Endothelial cell of hepatic sinusoid (primary cell): ENCODE data around the gene ATXN7L3.
"Not testable (repeated sequence)": the region's sequence is repeated elsewhere in the genome, so short reads cannot be mapped to it uniquely, and the experiment has no call there.

Experiments used
- in situ Hi-C: cut with HindIII; loops from 2 replicates; pipeline ENCODE4 v1.10.0; 2017; ENCODE audit warnings: low sequenced_read_pairs

The ATXN7L3 gene, protein sequence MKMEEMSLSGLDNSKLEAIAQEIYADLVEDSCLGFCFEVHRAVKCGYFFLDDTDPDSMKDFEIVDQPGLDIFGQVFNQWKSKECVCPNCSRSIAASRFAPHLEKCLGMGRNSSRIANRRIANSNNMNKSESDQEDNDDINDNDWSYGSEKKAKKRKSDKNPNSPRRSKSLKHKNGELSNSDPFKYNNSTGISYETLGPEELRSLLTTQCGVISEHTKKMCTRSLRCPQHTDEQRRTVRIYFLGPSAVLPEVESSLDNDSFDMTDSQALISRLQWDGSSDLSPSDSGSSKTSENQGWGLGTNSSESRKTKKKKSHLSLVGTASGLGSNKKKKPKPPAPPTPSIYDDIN

DNA sequence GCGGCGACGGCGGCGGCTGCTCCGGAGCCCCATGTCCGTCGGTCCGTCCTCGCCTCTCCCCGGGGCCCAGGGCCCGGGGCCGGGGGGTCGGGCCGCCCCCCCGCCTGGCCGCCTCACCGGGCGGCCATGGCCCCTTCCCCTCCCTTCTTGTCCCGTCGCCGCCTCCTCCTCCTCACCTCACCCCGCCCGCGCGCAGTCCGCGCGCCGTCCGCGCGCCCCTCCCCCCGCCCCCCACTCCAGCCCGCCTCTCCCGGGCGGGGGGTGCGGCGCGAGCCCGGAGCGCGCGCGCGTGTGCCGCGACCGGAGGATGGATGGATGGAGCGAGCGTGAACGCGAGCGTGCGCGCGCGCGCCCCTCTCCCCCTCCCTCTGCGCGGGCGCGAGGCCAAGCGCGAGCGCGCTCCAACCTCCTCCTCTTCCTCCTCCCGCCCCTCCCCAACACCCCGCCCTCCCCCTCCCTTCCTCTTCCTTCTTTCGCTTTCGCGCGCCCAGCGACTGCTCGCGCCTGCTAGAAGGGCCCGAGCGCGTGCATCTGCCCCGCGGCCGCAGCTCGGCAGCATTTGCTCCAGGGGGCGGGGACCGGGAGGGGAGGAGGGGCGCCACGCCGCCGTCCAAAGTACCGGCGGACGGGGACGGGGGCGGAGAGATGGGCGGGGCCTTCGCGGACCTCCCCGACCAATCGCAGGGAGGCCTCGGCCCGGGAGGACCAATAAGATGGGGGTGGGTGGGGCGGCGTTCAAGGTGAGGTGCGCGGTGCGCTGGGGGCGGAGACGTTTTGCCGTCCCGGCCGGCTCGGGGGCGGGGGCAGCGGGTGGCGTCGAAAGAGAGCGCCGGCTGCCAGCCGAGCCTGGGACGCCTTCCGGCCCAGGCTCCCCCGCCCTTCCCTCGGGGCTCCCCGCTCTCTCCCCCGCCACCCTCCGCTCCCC lies at the start of gene ATXN7L3:
Gene ATXN7L3, minus strand, starts transcription at position 332 of the 925 bp plus-strand sequence. CDS start 1,814 bp downstream, outside the sequence.
- in situ Hi-C loops: loop anchor here (5.0 to 25.0 kb wide), 3 partner anchors 112 to 437 kb away; no protein-coding TSS in a partner anchor

DNA sequence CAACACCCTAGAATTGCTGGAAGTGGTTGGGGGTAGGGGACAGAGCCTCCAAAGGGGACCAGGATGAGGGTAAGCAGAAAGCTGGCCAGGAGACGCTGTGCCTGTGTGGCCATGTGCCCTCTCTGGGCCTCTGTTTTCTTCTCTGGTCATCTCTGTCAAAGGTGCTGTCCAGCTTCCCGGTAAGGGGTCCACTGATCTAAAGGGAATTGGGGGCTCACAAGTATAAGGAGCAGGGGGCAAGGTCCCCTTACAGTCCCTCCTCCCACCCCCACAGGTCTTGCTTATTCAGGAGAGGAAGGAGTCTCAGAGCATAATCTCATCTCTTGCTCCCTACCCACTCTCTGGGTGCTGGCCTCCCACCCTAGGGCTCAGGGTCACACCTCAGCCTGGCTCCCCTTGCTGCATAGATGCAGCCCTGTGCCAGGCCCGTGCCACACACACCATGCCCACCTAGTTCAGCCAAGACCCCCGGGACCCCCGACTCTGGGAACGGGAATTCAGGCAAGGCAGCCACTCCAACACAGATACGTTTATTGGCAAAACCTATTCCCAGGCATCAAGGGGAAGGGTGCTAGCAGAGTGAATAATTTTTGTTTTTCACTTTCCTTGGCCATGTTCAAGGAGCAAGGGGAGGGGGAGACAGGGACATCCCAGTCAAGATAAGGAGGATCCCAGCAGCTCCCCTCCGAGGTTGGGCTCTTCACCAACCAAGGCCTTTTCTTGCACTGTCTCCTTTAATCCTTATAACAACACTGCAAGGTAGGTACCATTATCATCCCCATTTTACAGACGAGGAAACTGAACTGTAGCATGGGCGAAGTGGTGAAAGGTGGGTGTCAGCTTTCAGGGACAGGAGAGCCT lies 48.4 kb upstream of the ATXN7L3 start:
- in situ Hi-C loops: no loop called here

DNA sequence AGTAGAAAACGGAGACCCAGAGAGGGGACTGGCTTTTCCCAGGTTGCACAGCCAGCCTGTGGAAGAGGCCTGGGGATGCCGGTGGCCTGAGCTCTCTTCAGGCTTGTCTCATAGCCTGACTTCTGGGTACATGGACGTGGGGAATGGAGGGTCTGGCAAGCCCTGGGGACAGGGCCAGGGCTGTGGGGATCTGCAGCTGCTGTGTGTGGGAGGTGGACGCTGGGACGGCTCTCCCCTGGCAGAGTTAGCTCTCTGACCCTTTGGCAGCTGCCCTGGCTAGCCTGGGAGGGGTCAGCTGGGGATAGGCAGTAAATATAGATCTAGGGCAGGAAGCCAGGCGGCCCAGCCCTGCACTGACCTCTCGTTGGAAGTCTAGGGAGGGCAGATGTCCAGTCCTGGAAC lies 47.8 kb upstream of the ATXN7L3 start:
- in situ Hi-C loops: no loop called here

DNA sequence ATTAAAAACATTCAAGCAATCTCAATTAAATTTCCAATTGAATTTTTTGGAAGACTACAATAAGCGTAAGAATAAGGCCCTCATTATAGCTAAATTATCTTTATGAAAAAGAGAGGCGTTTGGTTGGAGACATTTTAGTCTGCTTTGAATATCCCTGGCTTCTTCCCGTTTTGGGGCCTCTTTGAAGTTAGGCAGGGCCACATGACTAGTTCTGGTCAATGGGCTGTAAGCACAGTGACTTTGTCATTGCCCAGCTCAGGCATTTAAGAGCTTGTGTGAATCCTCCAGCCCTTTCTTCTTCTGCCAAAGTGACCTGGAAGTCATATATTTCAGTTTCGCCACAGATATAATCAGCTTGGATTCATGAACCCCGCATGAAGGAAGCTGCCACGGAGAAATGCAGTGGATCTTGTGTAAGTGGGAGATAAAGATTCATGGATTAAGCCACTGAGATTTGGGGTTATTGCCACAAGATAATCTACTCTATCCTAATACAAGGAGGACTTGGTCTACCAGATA lies 41.5 kb upstream of the ATXN7L3 start:
- in situ Hi-C loops: no loop called here

DNA sequence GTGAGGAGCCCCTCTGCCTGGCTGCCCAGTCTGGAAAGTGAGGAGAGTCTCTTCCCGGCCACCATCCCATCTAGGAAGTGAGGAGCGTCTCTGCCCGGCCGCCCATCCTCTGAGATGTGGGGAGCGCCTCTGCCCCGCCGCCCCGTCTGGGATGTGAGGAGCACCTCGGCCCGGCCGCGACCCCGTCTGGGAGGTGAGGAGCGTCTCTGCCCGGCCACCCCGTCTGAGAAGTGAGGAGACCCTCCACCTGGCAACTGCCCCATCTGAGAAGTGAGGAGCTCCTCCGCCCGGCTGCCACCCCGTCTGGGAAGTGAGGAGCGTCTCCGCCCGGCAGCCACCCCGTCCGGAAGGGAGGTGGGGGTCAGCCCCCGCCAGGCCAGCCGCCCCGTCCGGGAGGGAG lies 38.2 kb upstream of the ATXN7L3 start:
- in situ Hi-C loops: not testable (repeated sequence)

DNA sequence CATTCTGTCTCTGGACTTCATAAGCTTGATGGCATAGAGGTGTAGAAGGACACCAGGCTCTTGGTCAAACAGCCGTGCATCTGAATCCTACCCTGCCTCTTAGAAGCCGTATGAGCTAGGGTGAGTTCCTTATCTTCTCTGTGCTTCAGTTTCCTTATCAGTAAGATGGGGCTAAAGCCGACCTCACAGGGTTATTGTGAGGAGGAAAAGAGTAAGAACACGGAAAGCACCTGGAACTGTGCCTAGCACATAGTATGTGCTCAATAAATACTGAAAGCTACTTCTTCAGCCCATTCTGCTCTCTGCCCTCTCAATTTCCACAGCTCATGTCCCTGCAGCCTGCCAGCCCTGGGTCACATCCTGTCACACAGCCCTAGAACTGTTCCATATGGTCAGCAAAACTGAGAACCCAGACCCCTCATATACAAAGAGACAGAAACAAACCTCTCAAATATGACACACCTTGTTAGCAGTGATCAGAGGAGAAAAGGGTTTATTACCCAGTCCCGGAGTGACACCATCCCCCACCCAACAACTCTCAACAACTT lies 36.8 kb upstream of the ATXN7L3 start:
- in situ Hi-C loops: no loop called here

DNA sequence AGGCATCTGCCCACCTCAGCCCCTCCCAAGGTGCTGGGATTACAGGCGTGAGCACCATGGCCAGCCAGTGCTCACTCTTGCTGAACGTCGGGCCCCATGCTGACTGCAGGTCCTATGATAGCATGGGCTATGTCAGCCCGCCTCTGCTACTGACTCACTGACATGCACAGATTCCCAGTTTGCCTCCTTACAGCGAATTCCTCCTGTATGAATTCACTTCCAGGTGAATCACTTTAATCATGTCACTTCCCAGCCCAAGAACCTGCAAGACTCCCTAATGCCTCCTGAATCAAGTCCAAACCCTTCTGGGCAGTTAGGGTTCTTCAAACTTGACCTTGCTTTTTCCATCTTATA lies 35.9 kb upstream of the ATXN7L3 start:
- in situ Hi-C loops: no loop called here

DNA sequence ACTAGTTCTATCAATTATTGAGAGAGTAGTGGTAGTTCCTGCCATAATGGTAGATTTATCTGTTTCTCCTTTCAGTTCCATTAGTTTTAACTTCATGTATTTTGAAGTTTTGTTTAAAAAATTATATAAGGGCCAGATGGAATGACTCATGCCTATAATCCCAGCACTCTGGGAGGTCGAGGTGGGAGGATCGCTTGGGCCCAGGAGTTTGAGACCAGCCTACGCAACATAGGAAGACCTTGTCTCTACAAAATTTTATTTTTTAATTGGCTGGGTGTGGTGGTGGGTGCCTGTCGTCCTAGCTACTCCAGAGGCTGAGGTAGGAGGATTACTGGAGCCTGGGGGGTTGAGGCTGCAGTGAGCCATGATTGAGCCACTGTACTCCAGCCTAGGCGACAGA lies 33.9 kb upstream of the ATXN7L3 start:
- in situ Hi-C loops: no loop called here

DNA sequence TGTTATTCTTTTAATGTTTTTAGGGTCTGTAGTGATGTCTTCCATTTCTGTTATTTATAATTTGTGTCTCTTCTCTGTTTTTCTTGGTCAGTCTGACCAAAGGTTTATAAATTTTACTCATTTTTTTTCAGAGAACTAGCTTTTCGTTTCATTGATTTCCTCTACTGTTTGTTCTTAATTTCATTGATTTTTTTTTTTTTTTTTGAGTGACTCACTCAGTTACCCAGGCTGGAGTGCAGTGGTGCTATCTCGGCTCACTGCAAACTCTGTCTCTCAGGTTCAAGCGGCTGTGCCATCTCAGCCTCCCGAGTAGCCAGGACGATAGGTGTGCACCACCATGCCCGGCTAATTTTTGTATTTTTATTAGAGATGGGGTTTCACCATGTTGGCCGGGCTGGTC lies 32.4 kb upstream of the ATXN7L3 start:
- in situ Hi-C loops: no loop called here

DNA sequence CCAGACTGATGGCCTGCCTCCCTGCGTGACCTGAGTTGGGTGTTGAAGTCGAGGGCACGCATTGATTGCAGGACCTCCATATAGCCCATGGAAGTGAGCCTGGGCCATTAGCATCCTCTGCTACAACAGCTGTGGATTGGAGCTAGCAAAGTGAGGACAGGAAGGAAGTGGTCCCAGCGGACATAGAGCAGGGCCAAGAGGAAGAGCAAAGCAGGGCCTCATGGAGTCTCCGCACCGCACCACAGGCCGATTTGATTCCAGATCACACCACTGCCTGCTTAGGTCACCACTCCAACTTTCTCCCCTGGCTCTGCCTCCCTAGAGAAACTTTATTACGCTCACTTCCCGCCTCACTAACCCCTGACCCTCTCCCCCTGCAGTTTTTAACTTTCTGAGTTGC lies 30.5 kb upstream of the ATXN7L3 start:
- in situ Hi-C loops: no loop called here

DNA sequence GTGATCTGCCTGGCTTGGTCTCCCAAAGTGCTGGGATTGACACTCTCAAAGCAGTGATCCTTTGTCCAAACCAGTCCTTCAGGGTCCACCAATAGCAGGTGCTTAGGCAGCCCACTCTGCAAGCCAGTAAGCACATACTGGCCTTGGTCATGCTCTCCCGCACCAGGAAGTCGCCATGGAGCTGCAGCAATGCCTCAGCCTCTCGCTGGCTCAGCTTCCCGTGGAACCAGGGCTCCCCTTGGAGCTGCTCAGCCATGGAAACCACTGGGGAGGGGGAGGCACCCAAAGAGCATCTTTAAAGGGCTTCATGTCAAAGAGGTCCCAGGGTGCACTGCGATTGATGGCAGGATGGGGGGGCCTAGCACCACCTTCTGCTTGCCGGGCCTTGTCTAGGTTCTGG lies 29.4 kb upstream of the ATXN7L3 start:
- in situ Hi-C loops: no loop called here

DNA sequence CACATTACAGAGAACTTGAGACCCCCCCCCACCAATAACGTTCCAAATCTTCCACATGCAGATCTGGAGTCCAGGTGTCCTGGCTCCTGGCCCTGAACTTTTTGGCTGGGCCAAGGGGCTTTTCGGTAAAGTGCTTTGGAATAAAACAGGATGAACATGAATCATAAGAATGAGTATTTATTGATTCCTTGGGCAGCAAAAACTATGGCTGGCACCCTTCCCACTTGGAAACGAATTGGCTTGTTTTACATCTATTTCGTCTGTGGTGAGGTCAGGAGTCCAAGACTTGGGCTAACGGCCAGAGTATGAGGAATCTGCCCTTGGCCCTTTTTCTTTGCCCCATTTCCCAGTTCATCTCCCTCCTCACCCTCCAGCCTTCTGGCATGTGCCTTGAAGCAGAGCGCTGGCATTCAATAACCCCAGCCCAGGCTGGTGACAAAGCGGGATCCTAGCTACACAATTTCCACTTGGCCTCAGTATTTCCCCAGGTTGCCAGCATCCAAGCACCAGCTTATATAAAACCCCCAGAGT lies 23.9 kb upstream of the ATXN7L3 start:
- in situ Hi-C loops: loop anchor here (5.0 to 25.0 kb wide), 2 partner anchors 49 to 414 kb away; no protein-coding TSS in a partner anchor

DNA sequence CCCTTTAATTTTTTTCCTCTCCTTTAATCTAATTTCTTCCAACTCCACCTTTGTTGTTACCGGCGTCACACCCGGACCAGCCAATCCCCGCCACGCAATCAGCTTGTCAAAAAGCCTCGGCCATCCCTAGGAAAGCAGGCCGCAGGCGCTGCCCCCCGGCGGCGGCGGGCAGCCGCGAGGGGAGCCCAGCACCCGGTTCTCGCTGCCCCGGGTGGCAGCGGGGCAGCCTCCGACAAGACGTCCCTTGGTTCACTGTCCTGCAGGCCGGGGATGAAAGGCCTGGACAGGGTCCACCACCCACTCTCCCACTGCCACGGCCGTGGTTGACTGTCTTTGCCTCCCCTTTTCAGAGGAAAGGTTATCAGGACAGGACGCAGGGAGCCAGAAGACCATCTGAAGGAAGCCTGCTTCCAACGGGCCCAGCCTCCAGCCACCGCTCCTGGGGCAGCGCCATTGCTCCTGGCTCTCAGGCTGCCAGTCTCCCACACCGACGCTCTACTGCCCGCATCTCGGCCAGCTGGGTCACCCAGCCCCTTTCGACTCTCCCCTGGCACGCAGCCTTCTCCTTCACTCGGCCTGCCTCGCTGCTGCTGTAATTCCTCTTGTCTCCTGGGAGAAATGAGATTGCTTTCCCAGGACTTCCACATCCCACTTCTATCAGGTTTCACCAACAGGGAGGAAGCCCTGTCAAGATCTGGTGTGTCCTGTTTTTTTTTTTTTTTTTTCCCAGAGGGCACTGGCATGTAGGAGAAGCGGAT lies 22.6 kb upstream of the ATXN7L3 start:
- in situ Hi-C loops: loop anchor here (5.0 to 25.0 kb wide), 2 partner anchors 50 to 415 kb away; no protein-coding TSS in a partner anchor

DNA sequence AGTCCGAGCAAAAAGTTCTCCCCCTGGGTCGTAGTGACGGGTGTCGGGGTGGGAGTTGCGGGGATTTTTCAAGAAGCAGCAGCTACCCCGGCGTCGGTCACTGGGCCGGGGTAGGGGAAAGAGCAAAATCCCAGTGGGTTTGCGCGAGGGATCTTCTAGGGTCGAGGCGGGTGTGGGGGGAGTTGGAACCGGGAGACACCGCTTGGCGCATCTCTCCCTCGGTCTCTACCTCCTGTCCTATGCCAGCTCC lies 22.1 kb upstream of the ATXN7L3 start:
- in situ Hi-C loops: loop anchor here (5.0 to 25.0 kb wide), 2 partner anchors 51 to 416 kb away; no protein-coding TSS in a partner anchor

DNA sequence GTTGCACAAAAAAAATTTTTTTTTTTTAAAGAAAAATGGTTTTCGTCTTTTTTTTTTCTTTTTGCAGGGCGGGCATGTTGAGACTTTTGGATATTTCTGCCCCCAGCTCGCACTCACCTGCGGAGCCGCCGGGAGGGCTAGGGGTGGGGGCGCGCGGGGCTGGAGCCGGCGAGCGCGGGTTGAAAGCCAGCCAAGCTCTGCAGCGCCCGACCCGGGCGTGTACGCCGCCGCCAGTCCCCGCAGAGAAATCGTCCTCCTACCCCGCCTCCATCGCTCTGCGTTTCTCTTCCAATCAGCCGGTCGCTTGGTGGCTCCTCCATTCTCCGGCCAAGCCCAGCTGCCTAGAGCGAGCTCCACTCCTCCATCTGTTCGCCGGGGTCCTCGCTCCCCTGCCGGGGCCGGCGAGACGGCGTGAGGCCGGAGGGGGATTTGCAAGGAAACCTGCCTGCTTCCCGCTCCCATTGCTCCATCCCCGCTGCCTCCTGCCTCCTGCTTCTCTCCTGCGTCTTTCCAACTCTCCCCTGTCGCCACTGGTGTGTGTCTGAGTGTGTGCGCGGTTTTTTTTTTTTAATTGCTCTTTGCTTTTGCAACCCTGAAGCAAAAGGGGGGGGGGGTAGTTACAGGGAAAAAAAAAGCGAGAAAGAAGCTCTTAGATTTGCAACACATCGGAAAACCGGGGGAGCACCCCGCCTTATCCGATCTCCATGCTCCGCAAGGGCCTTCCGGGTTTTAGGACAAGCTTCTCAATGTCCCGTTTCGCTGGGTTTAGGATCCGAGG lies 21.6 kb upstream of the ATXN7L3 start:
- in situ Hi-C loops: loop anchor here (5.0 to 25.0 kb wide), 2 partner anchors 51 to 416 kb away; no protein-coding TSS in a partner anchor

DNA sequence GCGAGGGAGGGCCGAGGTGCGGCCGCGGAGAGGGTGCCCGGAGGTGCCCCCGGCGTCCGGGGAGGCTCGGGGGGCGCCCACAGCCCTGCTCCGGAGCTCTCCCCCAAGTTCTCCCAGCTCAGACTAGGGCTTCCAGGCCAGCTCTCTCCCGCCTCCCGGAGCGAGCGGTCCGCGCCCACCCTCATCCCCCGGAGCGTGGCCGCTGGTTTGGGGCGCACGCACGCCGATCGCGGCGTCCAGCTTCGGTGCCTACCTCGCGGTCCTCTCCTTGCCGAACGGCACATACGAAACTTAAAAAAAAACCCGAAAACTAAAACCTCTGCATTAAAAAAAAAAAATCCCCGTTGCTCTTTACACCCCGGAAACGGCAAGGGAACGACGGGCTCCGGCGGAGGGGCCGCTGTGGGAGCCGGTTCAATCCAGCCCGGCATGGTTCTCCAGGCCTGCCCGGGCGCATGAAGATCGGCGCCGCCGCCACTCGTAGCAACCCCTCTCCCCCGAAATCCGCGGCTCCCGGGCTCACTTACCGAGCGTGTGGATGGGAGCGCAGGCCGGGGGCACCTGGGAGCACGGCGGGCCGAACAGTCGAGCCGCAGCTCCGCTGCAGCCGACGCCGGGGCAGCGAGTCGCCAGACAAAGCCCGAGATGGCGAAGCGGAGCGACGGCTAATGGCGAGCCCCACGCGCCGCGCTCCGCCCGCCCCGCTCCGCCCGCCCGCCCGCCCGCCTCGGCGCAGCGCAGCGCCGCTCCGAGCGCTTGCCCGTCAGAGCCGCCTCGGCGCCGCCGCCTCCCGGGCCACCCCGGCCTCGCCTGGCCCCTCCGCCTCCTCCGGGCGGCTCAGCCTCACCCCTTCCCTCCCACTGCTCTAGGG lies 20.8 kb upstream of the ATXN7L3 start:
- in situ Hi-C loops: loop anchor here (5.0 to 25.0 kb wide), 2 partner anchors 52 to 417 kb away; no protein-coding TSS in a partner anchor

DNA sequence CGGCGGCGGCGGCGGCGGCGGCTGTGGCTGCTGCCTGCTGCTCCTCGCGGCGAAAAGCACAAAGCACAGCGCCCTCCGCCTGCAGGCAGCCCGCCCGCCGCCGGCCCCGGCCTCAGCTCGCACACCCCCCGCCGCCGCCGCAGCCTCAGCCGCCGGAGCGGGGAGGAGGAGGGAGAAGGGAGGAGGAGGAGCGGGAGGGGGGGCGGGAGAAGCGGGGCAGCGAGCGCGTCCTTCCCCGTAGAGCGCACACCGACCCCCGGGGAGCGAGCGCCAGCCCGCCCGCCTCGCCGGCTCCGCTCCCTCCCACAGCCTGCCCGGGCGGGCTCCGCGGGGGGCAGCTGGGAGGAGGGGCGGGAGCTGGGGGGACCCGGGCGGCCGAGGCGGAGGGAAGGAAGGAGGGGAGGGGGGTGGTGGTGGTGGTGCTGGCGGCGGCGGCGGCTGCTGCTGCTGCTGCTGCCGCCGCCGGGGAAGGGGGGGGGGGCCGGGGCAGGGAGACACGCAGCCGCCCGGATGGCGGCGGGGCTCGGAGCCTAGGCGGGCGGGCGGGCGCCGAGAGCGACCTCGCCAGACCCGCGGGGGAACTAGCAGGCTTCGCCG lies 20.0 kb upstream of the ATXN7L3 start, which contains the start of gene UBTF:
Gene UBTF, minus strand, starts transcription at position 60 of the 597 bp plus-strand sequence. CDS start 1,446 bp downstream, outside the sequence.
- in situ Hi-C loops: loop anchor here (5.0 to 25.0 kb wide), 2 partner anchors 53 to 418 kb away; no protein-coding TSS in a partner anchor
